ENCODE measurements around the gene LCORL.
"Not testable (repeated sequence)": the region's sequence is repeated elsewhere in the genome, so short reads cannot be mapped to it uniquely, and the experiment has no call there.

Gene LCORL

GRCh38 chr4:18021720-18022571 lies at the start of gene LCORL:
Gene LCORL (minus strand): TSS chr4:18021755. CDS start chr4:18021751, 4 bp downstream.
- peak; percentile 75 for DNase-seq

- no peak for DNase-seq
Measured at GRCh38 chr4:18069810-18070209, 48.3 kb upstream of the LCORL start.

- no peak for DNase-seq
Measured at GRCh38 chr4:18067031-18067430, 45.5 kb upstream of the LCORL start.

GRCh38 chr4:18063079-18063478 lies 41.5 kb upstream of the LCORL start:
- DNase-seq: no peak

GRCh38 chr4:18057821-18058533 lies 36.4 kb upstream of the LCORL start:
- DNase-seq: no peak

- DNase-seq: no peak
Measured at GRCh38 chr4:18056030-18056429, 34.5 kb upstream of the LCORL start.

GRCh38 chr4:18052158-18052557 lies 30.6 kb upstream of the LCORL start:
- no peak for DNase-seq

GRCh38 chr4:18051281-18051680 lies 29.7 kb upstream of the LCORL start:
- no peak for DNase-seq

GRCh38 chr4:18050448-18050847 lies 28.9 kb upstream of the LCORL start:
- DNase-seq: no peak

- no peak for DNase-seq
Measured at GRCh38 chr4:18049446-18049845, 27.9 kb upstream of the LCORL start.

- DNase-seq: no peak
Measured at GRCh38 chr4:18042754-18043153, 21.2 kb upstream of the LCORL start.

GRCh38 chr4:18042012-18042411 lies 20.5 kb upstream of the LCORL start:
- no peak for DNase-seq

GRCh38 chr4:18041114-18041513 lies 19.6 kb upstream of the LCORL start:
- no peak for DNase-seq

GRCh38 chr4:18039113-18039512 lies 17.6 kb upstream of the LCORL start:
- no peak for DNase-seq

- DNase-seq: not testable (repeated sequence)
Measured at GRCh38 chr4:18036369-18036768, 14.8 kb upstream of the LCORL start.

GRCh38 chr4:18034099-18034498 lies 12.5 kb upstream of the LCORL start:
- DNase-seq: no peak

GRCh38 chr4:18033111-18034085 lies 11.8 kb upstream of the LCORL start:
- no peak for DNase-seq

GRCh38 chr4:18025288-18025687 lies 3.7 kb upstream of the LCORL start:
- DNase-seq: no peak

- DNase-seq: no peak
Measured at GRCh38 chr4:18022572-18023050, 1.1 kb upstream of the LCORL start.

GRCh38 chr4:18021470-18021719 lies 160 bp downstream of the LCORL start:
- DNase-seq: no peak

- peak; percentile 17 for DNase-seq
Measured at GRCh38 chr4:18020671-18021469, 685 bp downstream of the LCORL start.

GRCh38 chr4:18020145-18020670 lies 1.3 kb downstream of the LCORL start:
- DNase-seq: peak; percentile 13

Measured in activated T-cell treated with anti-CD3 and anti-CD28 coated beads for 4 hours (primary cell).